Astrocyte of the spinal cord (primary cell): Measurements from ENCODE around the gene ABHD16A.

Experiments
- DNase-seq: peaks from one replicate; pipeline ENCODE4 v3.0.0; 2011; ENCODE audit warnings: low read depth, low spot score
- H3K4me3 ChIP-seq: 2 replicates; pipeline ENCODE4 v1.5.1; 2011; ENCODE audit warnings: low read depth, mild to moderate bottlenecking, low read length, moderate library complexity
- CTCF ChIP-seq: IDR thresholded peaks from 2 replicates; pipeline ENCODE4 v1.5.1; 2012; ENCODE audit warnings: low read depth, mild to moderate bottlenecking, low read length, inconsistent platforms
- in situ Hi-C: cut with HindIII; loops from 2 replicates; pipeline ENCODE4 v1.10.0; 2017; ENCODE audit warnings: low sequenced_read_pairs

Gene ABHD16A

GRCh38 chr6:31680226-31681134 is 22.6 kb downstream of the ABHD16A start, which contains the start of gene LY6G5C:
Gene LY6G5C, minus strand, starts transcription at chr6:31681067. Its CDS starts 694 bp downstream, at chr6:31680373.
- H3K4me3 ChIP-seq: peak within 1 kb of the TSS; percentile 35
- DNase-seq: peak; percentile 91
- TF ChIP-seq CTCF: peak; percentile 71
- in situ Hi-C loops: no loop called here

- in situ Hi-C loops: no loop called here
- TF ChIP-seq CTCF: no peak
- no peak for DNase-seq
- no peak overlapping the region for H3K4me3 ChIP-seq
Observed at GRCh38 chr6:31677955-31678354, 25.2 kb downstream of the ABHD16A start.

GRCh38 chr6:31676904-31677303 is 26.2 kb downstream of the ABHD16A start:
- DNase-seq: no peak

GRCh38 chr6:31676322-31676903 is 26.7 kb downstream of the ABHD16A start:
- no peak for DNase-seq
- H3K4me3 ChIP-seq: no peak overlapping the region
- TF ChIP-seq CTCF: no peak

More at GRCh38 chr6:31676904-31677303, 26.2 kb downstream of the ABHD16A start:
- TF ChIP-seq CTCF: no peak
- H3K4me3 ChIP-seq: no peak overlapping the region
- in situ Hi-C loops: no loop called here

GRCh38 chr6:31669676-31670075 is 33.4 kb downstream of the ABHD16A start, which contains the start of gene LY6G5B:
Gene LY6G5B, plus strand, starts transcription at chr6:31669976. Its CDS starts 975 bp downstream, at chr6:31670951.
- in situ Hi-C loops: no loop called here
- no peak for DNase-seq
- TF ChIP-seq CTCF: no peak
- no peak within 1 kb of the TSS for H3K4me3 ChIP-seq

More at GRCh38 chr6:31676322-31676903, 26.7 kb downstream of the ABHD16A start:
- in situ Hi-C loops: no loop called here

- in situ Hi-C loops: no loop called here
- no peak for DNase-seq
- no peak for TF ChIP-seq CTCF
- peak overlapping the region; percentile 96 for H3K4me3 ChIP-seq
Observed at GRCh38 chr6:31666337-31666965, 36.7 kb downstream of the ABHD16A start.
